Hepatocyte (in vitro differentiated cells): ENCODE data around the gene MORC1.

Source experiments
- CTCF ChIP-seq: fragments of 200-600 bp; sonication (generic); IDR thresholded peaks from 2 replicates; pipeline ENCODE4 v1.5.1; 2016; ENCODE audit warnings: antibody characterized with exemption, mild to moderate bottlenecking; ENCODE audit not compliant: poor library complexity
- EZH2 ChIP-seq: fragments of 200-600 bp; sonication (generic); IDR thresholded peaks from 2 replicates; pipeline ENCODE4 v1.6.1; 2016; ENCODE audit warnings: antibody characterized with exemption, mild to moderate bottlenecking, borderline replicate concordance
- EZH2phosphoT487 ChIP-seq: fragments of 200-600 bp; sonication (generic); IDR thresholded peaks from one replicate; pipeline ENCODE4 v1.6.1; 2018; ENCODE audit warnings: antibody characterized with exemption, mild to moderate bottlenecking, low read depth, moderate library complexity; ENCODE audit not compliant: unreplicated experiment, severe bottlenecking

- TF ChIP-seq CTCF = no peak
- no peak for TF ChIP-seq EZH2phosphoT487
- TF ChIP-seq EZH2 = no peak
Observed at GRCh38 chr3:109143646-109144045, 25.7 kb upstream of the MORC1 start.
